ENCODE data around the gene SH2D3A.
"Not testable (repeated sequence)": the region's sequence is repeated elsewhere in the genome, so short reads cannot be mapped to it uniquely, and the experiment has no call there.

Gene SH2D3A

DNA sequence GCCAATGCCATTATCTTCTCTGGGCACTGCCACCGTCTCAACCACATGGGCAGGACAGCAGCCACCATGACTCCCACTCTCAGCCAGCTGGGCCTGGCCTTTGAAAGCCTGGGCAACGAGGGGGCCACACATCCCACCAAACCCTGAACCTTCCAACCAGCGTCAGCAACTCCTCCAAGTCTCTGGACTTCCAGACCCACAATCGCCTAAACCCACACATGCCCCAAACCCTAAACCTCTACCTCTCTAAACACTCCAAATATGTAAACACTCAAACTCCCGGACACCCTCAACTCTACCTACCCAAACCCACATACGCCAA is 47.7 kb downstream of the SH2D3A start:
- DNase-seq, result no peak

DNA sequence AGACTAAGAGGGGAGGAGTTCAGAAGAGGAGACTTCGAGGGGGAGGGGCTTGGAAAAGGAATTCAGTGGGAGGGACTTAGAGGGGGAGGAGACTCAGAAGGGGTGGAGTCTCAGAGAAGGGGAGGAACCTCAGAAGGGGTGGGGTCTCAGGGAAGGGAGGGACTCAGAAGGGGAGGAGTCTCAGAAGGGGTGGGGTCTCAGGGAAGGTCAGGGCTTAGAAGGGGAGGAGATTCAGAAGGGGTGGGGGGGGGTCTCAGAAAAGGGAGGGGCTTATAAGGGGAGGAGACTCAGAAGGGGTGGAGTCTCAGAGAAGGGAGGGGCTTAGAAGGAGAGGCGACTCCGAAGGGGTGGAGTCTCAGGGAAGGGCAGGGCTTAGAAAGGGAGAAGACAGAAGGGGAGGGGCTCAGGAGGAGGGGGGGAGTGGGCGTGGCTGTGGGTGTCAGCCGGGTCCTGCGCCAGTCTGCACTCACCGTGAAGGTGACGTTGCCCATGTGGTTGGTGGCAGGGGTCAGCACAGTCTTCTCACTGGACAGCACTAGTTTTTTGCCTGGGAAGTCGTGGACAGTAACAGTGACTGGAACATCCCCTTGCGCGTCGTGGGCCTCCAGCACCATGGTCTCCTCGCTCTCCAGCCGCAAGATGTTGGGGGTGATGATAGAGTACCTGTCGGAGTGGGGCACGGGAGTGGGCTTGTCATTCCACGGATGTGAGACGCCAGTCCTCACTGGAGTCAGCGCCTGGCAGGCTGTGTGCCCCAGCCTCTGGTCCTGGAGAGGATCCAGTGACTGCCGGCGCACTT is 48.3 kb downstream of the SH2D3A start:
- peak; percentile 38 for DNase-seq

DNA sequence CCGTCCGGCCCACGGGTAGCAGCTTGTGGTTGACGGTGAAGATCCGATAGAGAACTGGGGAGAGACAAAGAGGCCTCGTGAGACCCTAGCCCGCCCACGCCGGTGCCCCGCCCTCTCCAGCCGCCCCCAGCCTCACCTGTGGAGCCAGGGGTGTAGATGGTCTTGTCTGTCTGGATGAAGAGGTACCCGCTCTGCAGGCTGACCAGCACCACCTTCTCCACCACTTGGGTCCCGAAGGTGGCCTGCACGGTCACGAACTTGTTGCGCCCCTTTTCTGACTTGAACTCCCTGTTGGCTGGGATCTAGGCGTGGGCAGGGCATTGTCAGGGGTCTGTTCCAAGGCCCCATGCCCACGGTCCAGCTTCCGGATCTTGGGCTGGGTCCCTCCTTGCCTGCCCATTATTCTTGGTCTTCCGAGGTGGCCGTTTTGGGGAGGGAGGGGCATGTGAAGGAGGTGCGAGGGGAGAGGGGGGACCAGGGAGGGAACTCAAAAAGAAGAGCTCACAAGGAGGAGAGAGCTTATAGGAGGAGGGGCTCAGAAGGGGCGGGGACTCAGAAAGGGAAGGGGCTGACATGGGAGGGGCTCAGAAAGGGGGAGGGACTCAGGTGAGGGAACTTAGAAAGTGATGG is 49.0 kb downstream of the SH2D3A start:
- no peak for DNase-seq

DNA sequence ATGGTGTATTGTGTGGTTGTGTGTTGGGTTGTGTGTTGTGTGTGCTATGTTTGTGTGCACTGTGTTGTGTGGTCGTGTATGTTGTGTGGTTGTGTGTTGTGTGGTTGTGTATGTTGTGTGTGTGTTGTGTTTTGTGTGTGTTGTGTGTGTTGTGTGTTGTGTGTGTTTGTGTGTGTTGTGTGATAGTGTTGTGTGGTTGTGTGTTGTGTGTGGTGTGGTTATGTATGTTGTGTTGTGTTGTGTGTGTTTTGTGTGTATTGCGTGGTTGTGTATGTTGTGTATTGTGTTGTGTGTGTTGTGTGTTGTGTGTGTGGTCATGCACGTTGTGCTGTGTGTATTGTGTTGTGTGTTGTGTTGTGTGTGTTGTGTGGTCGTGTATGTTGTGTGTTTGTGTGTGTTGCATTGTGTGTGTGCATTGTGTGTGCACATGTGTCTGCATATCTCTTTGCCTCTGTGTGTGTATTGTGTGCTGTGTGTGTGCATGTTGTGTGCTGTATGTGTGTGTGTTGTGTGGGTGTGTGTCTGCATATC is 49.7 kb downstream of the SH2D3A start:
- no peak for DNase-seq

DNA sequence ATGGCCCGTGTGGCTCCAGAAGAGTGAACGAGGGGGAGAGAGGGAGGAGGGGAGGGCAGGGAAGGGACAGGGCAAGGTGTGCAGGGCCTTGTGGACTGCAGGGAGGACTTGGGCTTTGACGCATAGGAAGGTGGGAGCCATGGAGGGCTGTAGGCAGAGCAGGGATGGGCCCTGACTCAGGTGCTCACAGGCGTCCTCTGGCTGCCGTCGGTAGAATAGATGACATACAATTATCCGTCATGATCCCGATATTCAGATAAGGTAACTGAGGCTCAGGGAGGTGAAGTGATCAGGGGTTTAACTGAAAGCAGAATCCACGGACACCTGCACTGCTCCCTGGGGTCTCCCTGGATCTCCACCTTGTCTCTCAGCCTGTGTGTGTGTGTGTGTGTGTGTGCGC is 50.2 kb downstream of the SH2D3A start:
- no peak for DNase-seq

DNA sequence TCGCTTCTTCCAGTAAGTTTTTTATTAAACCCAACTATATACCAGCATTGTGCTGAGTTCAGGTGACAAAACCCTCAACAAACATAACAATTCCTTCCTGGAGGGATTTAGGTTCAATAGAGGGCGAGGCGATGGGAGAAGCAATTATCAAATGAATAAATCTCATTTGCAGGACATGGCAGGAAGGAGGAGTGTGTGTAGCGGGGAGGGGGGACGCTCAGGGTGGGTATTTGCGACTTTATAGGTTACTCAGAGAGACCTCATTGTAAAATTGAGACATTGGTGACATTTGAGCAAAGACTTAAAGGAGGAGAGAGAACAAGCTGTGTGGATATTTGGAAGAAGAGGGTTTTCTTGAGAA is 50.6 kb downstream of the SH2D3A start:
- no peak for DNase-seq

DNA sequence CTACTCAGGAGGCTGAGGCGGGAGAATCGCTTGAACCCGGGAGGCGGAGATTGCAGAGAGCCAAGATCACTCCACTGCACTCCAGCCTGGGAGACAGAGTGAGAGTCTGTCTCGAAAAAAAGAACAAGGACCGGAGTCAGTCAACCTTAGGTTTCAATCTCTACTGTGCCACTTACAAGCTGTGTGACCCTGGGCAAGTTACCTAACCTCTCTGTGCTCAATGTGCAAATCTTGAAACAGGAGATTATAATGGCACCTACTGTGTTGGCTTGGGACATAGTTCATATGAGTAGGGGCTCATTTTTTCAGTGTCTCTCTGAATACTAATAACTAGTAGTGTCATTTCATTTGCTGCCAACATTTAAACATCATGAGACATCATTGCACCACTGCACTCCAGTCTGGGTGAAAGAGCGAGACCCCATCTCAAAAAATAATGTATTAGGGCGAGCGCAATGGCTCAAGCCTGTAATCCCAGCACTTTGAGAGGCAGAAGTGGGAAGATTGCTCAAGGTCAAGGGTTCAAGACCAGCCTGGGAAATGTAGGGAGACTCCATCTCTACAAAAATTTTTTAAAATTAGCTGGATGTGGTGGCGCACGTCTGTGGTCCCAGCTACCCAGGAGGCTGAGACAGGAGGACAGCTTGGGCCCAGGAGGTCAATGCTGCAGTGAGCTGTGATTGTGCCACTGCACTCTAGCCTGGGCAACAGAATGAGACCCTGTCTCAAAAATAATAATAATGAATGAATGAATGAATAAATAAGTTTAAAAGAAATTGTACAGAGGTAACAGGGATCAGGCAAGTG is 52.3 kb downstream of the SH2D3A start:
- no peak for DNase-seq

DNA sequence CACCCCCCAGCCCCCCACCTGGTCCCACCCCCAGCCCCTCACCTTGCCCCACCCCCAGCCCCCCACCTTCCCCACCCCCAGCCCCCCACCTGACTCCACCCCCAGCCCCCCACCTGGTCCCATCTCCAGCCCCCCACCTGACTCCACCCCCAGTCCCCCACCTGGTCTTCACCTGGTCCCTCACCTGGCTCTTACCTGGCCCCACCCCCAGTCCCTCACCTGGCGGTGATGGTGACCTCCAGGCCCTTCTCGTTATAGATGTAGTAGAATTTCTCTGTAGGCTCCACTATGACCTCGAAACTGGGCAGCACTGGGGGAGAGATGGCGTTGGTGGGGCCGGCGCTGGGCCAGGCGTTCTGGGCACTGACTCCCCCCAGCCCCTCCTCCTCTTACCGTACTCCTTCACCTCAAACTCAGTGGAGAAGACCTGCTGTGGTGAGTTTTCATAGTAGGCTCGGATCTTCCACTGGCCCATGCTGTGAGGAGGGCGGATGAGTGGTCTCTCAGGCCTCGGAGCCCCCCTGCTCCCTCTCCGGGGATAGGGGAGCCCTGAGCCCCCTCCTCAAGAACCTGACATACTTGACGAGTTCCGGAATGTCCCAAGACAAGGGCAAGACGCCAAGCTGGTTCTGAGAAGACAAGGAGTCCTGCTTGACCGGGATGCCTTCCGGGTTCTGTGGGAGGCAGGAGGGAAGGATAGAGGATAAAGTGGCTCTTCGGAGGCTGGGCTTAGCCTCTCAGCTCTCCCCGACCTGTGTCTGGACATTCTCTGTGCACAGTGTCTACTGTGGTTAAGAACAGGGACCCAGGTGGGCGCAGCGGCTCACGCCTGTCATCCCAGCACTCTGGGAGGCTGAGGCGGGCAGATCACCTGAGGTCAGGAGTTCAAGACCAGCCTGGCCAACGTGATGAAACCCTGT is 53.2 kb downstream of the SH2D3A start:
- no peak for DNase-seq

DNA sequence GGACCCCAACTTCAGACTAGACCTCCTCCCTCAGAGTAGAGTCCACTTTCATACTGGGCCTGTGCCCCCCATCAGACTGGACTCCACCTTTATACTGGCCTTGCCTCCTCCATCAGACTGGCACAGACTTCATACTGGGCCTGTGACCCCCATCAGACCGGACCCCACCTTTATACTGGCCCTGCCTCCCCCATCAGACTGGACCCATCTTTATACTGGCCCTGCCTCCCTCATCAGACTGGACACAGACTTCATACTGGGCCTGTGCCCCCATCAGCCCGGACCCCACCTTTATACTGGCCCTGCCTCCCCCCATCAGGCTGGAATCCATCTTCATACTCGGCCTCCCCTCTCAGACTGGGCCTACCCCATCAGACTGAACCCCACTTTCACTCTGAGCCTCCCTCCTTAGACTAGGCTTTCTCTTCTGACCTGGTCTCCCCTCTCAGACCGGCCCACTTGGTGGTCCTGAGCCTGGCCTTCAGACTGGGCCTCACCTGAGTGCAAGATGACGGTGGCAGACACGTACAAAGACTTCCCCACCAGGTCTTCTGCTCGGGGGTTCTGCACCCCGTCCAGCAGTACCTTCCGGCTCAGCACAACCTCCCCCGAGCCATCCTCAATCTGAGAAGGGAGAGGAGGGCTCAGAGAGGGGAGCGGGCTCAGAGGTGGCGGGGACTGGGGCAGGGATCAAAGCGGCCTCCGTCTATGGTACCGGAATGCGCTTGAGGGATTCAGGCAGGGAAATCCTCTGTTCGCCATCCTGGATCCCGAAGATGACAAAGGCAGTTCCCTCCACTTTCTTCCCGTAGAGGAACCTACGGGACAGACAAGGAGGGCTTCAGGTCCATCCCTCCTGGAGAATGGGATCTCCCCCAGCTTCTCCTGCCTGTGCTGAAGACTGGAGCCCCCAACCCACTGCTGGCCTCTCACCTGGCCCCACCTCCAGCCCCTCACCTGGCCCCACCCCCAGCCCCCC is 54.3 kb downstream of the SH2D3A start:
- no peak for DNase-seq

DNA sequence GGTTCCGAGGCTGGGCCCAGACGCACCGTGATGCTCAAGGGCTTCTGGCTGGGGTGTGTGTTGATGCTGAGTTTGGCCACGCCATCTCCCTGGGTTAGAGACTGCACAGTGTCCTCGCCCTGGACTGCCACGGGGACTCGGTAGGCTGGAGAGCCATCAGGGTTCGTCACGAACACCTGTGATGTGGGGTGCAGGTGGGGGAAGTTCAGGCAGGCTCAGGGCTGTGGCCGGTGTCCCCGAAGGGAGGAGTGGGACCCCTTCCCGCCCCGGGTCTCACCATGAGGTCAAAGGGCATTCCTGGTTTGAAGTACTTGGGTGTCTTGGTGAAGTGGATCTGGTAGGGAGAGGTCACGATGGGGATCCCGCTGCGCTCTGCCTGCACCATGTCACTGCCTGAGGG is 55.0 kb downstream of the SH2D3A start:
- no peak for DNase-seq

DNA sequence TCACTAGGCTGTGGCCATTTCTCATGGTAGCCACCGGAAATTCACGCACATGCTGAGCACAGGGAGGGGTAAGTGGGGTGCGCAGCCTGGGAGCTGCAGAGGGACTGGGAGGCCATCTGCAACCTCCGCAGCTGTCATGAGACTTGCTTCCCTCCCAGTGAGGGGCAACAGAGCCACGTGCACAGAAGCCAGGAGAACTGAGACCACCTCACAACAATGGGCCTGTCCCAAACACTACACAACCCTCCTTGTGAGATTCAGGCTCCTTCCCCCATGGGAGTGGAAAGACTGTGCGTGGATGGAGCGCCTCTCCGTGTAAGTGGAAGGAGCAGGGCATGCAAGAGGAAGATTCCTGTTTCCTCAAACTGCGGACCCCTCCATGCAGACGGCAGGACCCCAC is 55.6 kb downstream of the SH2D3A start:
- no peak for DNase-seq

DNA sequence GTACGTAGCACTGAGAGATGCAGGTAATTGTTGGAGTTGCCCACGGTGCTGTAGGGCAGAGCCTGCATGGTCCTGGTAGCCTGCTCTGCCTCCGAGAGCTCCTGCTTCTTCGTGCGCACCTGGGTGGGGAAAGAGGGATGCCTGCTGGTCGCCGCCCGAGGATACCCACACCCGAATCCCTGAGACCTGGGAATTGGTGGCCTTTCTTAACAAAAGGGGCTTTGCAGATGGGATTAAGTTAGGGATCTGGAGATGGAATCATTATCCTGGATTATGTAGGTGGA is 56.2 kb downstream of the SH2D3A start:
- DNase-seq, result no peak

DNA sequence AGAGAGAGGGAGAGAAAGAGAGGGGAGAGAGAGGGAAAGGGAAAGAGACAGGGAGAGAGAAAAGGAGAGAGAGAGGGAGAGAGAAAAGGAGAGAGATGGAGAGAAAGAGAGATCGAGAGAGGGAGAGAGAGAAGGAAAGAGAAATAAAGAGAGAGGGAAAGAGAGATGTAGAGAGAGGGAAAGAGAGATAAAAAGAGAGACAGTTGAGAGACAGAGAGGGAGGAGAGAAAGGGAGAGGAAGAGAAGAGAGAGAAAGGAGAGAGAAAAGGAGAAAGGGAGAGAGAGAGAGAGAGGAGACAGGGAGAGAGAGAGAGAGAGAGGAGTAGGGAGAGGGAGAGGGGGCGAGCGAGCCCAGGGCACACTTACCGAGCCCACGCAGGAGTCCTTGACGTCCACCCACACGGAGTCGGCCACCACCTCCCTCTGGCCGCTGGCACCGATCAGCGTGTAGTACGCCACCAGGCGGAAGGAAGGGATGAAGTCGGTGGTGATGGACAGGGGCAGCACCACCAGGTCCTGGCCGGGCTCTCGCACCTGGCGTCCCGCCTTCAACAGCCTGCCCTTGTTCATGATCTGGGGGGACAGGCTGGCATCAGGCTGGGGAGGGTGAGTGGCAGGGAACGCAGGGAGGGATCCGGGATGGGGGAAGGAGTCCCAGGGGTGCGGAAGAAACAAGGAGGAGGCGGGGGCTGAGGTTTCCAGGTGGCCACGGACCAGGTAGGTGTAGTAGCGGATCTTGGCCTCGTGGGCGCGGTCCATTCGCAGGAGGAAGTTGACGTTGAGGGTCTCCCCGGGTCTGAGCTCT is 56.8 kb downstream of the SH2D3A start:
- no peak for DNase-seq

DNA sequence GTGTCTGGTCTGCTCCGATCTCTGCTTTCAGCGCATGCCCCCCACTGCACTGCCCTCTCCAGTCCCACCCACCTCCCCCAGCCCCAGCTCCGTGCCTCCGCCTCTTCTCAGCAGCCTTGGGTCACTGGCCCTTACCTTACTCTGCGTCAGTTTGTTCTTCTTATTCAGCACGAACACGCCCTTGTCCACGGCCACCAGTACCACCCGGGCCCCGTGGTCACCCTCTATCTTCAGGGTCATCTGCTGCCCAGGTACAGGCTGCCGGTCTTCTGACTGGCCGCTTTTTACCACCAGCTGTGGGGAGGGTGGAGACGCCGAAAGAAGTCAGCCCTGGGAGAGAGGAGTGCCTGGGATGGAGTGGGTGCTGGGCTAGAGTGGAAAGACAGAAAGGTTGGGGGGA is 57.7 kb downstream of the SH2D3A start:
- no peak for DNase-seq

DNA sequence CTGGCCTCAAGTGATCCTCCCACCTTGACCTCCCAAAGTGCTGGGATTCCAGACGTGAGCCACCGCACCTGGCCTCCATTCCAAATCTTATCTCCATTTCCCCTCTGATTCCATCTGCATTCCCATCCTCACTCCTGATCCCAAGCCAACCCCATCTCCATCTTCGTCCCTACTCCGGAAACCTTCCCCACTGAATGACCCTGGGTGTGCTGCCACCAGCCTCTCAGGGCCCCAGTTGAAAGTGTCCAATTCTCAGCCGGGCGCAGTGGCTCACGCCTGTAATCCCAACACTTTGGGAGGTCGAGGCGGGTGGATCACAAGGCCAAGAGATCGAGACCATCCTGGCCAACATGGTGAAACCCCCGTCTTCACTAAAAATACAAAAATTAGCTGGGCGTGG is 58.3 kb downstream of the SH2D3A start:
- DNase-seq, result not testable (repeated sequence)

DNA sequence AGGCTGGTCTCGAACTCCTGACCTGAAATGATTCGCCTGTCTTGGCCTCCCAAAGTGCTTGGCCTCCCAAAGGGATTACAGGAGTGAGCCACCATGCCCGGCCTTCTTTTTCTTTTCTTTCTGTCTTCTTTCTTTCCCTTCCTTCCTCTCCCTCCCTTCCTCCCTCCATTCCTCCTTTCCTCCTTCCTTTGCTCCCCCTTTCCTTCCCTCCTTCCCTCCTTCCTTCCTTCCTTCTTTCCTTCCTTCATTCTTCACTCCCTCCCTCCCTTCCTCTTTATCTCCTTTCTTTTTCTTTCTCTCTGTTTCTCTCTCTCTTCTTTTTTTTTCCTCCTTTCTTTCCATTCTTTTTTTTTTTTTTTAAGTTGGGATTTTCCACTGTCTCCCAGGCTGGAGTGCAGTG is 58.9 kb downstream of the SH2D3A start:
- DNase-seq, result no peak

DNA sequence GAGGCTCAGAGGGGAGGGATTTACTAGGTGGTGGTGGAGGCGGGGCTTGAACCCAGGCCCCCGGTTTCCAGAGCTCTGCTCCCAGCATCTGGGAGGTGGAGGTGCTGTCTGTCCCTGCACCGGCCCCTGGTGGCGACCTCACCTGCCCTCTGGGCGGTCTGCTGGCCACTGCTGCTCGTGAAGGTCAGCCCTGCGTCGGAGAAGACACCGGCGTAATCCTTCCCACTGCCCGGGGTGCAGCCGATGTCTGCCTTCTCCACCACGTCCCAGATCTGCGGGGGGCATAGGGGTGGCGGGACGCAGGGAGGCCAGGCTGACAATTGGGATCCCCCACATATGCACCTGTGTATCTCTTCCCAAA is 59.6 kb downstream of the SH2D3A start:
- DNase-seq, result no peak

DNA sequence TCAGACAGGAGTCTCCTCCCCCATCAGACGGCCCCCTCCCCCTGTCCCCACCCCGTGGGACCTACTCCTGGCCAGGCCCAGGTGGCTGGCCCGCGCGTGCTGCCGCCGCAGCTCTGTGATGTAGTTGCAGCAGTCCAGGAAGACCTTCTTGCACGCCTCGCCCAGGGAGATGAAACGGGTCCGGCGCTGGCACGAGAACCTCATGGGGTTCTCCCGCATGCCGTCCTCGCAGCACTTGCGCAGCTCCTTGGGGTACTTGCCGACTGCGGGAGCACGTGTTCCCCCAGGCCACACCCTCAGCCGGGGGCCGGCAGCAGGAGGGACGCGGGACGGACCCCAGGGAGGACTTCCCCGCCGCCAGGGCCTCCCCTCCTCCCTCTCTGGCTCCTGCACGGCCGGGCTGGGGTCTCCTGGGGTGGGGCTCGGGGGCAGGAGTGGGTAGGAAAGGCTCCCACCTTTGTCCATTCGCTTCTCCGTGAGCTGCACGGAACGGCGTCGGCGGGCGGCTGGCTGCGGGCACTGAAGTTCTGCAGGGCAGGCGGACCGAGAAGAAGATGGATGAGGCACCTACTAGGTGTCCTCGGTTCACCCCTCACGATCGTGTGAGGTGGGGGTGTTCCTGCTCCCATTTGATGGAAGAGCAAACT is 60.1 kb downstream of the SH2D3A start:
- DNase-seq, result no peak

DNA sequence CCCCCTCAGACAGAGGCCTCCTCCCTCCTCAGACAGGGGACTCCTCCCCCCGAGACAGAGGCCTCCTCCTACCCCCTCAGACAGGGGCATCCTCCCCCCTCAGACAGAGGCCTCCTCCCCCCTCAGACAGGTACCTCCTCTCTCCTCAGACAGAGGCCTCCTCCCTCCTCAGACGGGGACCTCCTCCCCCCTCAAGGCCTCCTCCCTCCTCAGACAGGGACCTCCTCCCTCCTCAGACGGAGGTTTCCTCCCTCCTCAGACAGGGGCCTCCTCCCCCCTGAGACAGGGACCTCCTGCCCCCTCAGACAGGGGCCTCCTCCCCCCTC is 60.6 kb downstream of the SH2D3A start:
- no peak for DNase-seq

DNA sequence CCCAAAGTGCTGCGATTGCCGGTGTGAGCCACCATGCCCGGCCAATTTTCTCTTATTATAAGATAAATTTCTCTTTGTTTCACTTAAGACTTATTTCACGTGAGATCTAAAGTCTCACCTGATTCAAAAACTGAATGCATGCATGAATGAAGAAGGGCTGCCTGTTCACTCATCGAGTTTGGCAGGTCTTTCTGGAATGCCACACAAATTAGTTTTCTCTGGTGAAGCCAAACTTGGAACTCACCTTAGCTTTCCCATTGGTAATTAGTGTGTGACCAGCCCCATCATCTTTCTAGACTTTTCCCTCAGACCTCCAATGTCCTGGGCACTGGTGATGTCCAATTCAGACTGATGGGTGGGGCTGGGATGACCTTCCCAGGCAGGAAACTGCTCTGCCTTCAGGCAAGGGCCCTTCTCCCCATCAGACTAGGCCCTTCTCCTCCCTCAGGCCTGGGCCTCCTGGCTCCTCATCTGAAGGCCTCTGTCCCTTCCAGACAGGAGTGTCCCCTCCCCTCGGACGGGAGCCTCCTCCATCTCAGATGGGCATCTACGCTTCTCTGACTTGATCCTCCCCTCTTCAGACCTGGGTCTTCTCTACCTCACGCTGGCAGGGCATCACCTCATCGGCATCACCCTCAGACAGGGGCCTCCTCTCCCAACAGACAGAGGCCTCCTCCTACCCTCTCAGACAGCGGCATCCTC is 61.2 kb downstream of the SH2D3A start:
- DNase-seq, result no peak

All from OCI-M1 (cell line).